Rectal smooth muscle tissue (tissue), 1 donor: Measurements from ENCODE around the gene SNX25.
"Not testable (repeated sequence)": the region's sequence is repeated elsewhere in the genome, so short reads cannot be mapped to it uniquely, and the experiment has no call there.

Source experiments
- H3K27ac ChIP-seq: one replicate; pipeline ENCODE4 v1.7.0; 2013; ENCODE audit warnings: low read depth, low read length, inconsistent platforms
- H3K27me3 ChIP-seq: one replicate; pipeline ENCODE4 v1.7.0; 2013; ENCODE audit warnings: low read length; ENCODE audit not compliant: control insufficient read depth, insufficient read depth
- H3K36me3 ChIP-seq: one replicate; pipeline ENCODE4 v1.7.0; 2013; ENCODE audit warnings: low read length; ENCODE audit not compliant: control insufficient read depth, insufficient read depth
- H3K4me1 ChIP-seq: one replicate; pipeline ENCODE4 v1.7.0; 2013; ENCODE audit warnings: low read length; ENCODE audit not compliant: control insufficient read depth, insufficient read depth
- H3K4me3 ChIP-seq: one replicate; pipeline ENCODE4 v1.7.0; 2013; ENCODE audit warnings: low read length
- H3K9ac ChIP-seq: one replicate; pipeline ENCODE4 v1.7.0; 2013; ENCODE audit warnings: low read length

The SNX25 gene

GRCh38 chr4:185242749-185243533 lies 33.5 kb downstream of the SNX25 start:
- Histone ChIP-seq H3K27ac (no peak overlapping the region), H3K9ac (no peak overlapping the region), H3K4me3 (no peak overlapping the region), H3K27me3 (no peaks in the 10 kb centered on the region), H3K4me1 (peaks cover 3% of the 10 kb centered on the region), H3K36me3 (no peaks in the 10 kb centered on the region)

- H3K27ac ChIP-seq, result no peak overlapping the region
- no peak overlapping the region for H3K9ac ChIP-seq
- no peak overlapping the region for H3K4me3 ChIP-seq
- no peaks in the 10 kb centered on the region for H3K36me3 ChIP-seq
- H3K27me3 ChIP-seq, result no peaks in the 10 kb centered on the region
- H3K4me1 ChIP-seq, result peaks cover 3% of the 10 kb centered on the region
Measured at GRCh38 chr4:185243879-185244278, 34.5 kb downstream of the SNX25 start.

GRCh38 chr4:185244763-185245162 lies 35.4 kb downstream of the SNX25 start:
- Histone ChIP-seq H3K4me3 (no peak overlapping the region), H3K36me3 (no peaks in the 10 kb centered on the region), H3K4me1 (peaks cover 3% of the 10 kb centered on the region), H3K27ac (peak overlapping the region; percentile 45), H3K9ac (no peak overlapping the region), H3K27me3 (no peaks in the 10 kb centered on the region)

- Histone ChIP-seq H3K27me3 (no peaks in the 10 kb centered on the region), H3K4me3 (no peak overlapping the region), H3K27ac (no peak overlapping the region), H3K4me1 (peaks cover 3% of the 10 kb centered on the region), H3K9ac (no peak overlapping the region), H3K36me3 (no peaks in the 10 kb centered on the region)
Measured at GRCh38 chr4:185246453-185246852, 37.1 kb downstream of the SNX25 start.

- Histone ChIP-seq H3K9ac (no peak overlapping the region), H3K27me3 (no peaks in the 10 kb centered on the region), H3K4me1 (peaks cover 3% of the 10 kb centered on the region), H3K27ac (no peak overlapping the region), H3K36me3 (no peaks in the 10 kb centered on the region), H3K4me3 (no peak overlapping the region)
Measured at GRCh38 chr4:185247151-185247550, 37.8 kb downstream of the SNX25 start.

- Histone ChIP-seq H3K27me3 (no peaks in the 10 kb centered on the region), H3K4me1 (peaks cover 3% of the 10 kb centered on the region), H3K4me3 (no peak overlapping the region), H3K36me3 (no peaks in the 10 kb centered on the region), H3K9ac (no peak overlapping the region), H3K27ac (no peak overlapping the region)
Measured at GRCh38 chr4:185248393-185249039, 39.1 kb downstream of the SNX25 start.

- Histone ChIP-seq H3K4me3 (no peak overlapping the region), H3K36me3 (no peaks in the 10 kb centered on the region), H3K27me3 (no peaks in the 10 kb centered on the region), H3K4me1 (peaks cover 3% of the 10 kb centered on the region), H3K27ac (no peak overlapping the region), H3K9ac (no peak overlapping the region)
Measured at GRCh38 chr4:185249105-185249504, 39.7 kb downstream of the SNX25 start.

GRCh38 chr4:185254434-185254833 lies 45.0 kb downstream of the SNX25 start:
- Histone ChIP-seq H3K36me3 (no peaks in the 10 kb centered on the region), H3K27ac (no peak overlapping the region), H3K4me1 (no peaks in the 10 kb centered on the region), H3K27me3 (no peaks in the 10 kb centered on the region), H3K4me3 (no peak overlapping the region), H3K9ac (no peak overlapping the region)

GRCh38 chr4:185255868-185256267 lies 46.5 kb downstream of the SNX25 start:
- Histone ChIP-seq H3K27ac (no peak overlapping the region), H3K4me3 (peak overlapping the region; percentile 20)

GRCh38 chr4:185256446-185256845 lies 47.0 kb downstream of the SNX25 start:
- H3K4me1 ChIP-seq, result no peaks in the 10 kb centered on the region
- H3K4me3 ChIP-seq, result no peak overlapping the region
- no peak overlapping the region for H3K27ac ChIP-seq
- H3K9ac ChIP-seq, result no peak overlapping the region
- H3K36me3 ChIP-seq, result no peaks in the 10 kb centered on the region
- H3K27me3 ChIP-seq, result no peaks in the 10 kb centered on the region

More at GRCh38 chr4:185255868-185256267, 46.5 kb downstream of the SNX25 start:
- Histone ChIP-seq H3K9ac (no peak overlapping the region), H3K4me1 (no peaks in the 10 kb centered on the region), H3K36me3 (no peaks in the 10 kb centered on the region), H3K27me3 (no peaks in the 10 kb centered on the region)

GRCh38 chr4:185257086-185257485 lies 47.7 kb downstream of the SNX25 start:
- H3K27me3 ChIP-seq, result no peaks in the 10 kb centered on the region
- no peak overlapping the region for H3K27ac ChIP-seq
- H3K9ac ChIP-seq, result no peak overlapping the region
- no peaks in the 10 kb centered on the region for H3K4me1 ChIP-seq
- no peaks in the 10 kb centered on the region for H3K36me3 ChIP-seq
- no peak overlapping the region for H3K4me3 ChIP-seq

- Histone ChIP-seq H3K4me1 (no peaks in the 10 kb centered on the region), H3K27ac (no peak overlapping the region), H3K4me3 (no peak overlapping the region)
Measured at GRCh38 chr4:185257694-185258093, 48.3 kb downstream of the SNX25 start.

GRCh38 chr4:185258741-185259140 lies 49.3 kb downstream of the SNX25 start:
- H3K4me3 ChIP-seq, H3K36me3 ChIP-seq, H3K4me1 ChIP-seq, H3K27ac ChIP-seq, H3K27me3 ChIP-seq, H3K9ac ChIP-seq: not testable (repeated sequence)

More at GRCh38 chr4:185257694-185258093, 48.3 kb downstream of the SNX25 start:
- H3K9ac ChIP-seq, result no peak overlapping the region
- no peaks in the 10 kb centered on the region for H3K27me3 ChIP-seq
- H3K36me3 ChIP-seq, result no peaks in the 10 kb centered on the region
